ENCODE results near the gene COL12A1.

- TF ChIP-seq POLR2A (IDR thresholded peaks at IDR 0.05; ENCODE audit: low read depth, low read length) (no peak), TAF1 (IDR thresholded peaks at IDR 0.05; ENCODE audit: borderline replicate concordance, low read depth, low read length) (no peak), POLR2AphosphoS5 (IDR thresholded peaks at IDR 0.05; ENCODE audit: low read depth, low read length) (no peak)
Measured at GRCh38 chr6:75116946-75117345, 88.9 kb downstream of the COL12A1 start.

Data from GM12892 (cell line).